ENCODE measurements around the gene CCDC201.
"Not testable (repeated sequence)": the region's sequence is repeated elsewhere in the genome, so short reads cannot be mapped to it uniquely, and the experiment has no call there.

DNA sequence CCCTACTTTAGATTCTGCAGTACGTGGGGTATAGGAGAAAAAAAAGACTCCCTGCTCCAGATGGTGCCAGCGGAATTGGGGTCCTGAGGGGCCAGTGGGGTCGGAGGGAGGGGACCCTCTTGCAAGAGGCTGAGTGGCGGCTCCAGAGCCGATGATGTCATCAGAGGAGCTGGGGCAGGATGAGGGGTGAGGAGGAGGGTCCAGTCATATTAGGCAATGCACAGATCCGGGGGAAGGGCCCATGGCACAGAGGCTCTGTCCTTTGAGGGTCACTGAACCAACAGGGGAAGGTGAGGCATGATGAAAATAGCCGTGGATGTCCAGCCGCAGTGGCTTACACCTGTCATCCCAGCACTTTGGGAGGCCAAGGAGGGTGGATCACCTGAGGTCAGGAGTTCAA, 19.4 kb downstream of the CCDC201 start:
- TF ChIP-seq, protein P1, sequence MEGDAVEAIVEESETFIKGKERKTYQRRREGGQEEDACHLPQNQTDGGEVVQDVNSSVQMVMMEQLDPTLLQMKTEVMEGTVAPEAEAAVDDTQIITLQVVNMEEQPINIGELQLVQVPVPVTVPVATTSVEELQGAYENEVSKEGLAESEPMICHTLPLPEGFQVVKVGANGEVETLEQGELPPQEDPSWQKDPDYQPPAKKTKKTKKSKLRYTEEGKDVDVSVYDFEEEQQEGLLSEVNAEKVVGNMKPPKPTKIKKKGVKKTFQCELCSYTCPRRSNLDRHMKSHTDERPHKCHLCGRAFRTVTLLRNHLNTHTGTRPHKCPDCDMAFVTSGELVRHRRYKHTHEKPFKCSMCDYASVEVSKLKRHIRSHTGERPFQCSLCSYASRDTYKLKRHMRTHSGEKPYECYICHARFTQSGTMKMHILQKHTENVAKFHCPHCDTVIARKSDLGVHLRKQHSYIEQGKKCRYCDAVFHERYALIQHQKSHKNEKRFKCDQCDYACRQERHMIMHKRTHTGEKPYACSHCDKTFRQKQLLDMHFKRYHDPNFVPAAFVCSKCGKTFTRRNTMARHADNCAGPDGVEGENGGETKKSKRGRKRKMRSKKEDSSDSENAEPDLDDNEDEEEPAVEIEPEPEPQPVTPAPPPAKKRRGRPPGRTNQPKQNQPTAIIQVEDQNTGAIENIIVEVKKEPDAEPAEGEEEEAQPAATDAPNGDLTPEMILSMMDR (IDR thresholded peaks at IDR 0.05) = not testable (repeated sequence)
- not testable (repeated sequence) for TF ChIP-seq POLR2A, EP300 (IDR thresholded peaks at IDR 0.05)

All from tibial nerve (tissue), 4 donors.